HFF-Myc (cell line): Measurements from ENCODE around the gene ANKRD55.

Experiments used
- DNase-seq: peaks from one replicate; pipeline ENCODE4 v3.0.0-alpha.2; 2011; ENCODE audit warnings: low read depth; ENCODE audit errors: extremely low read depth
- H3K4me3 ChIP-seq: replicated peaks from 2 replicates; pipeline ENCODE4 v1.5.1; 2011; ENCODE audit warnings: low read depth, mild to moderate bottlenecking, control low read depth, low read length
- CTCF ChIP-seq: IDR thresholded peaks from 2 replicates; pipeline ENCODE4 v1.5.1; 2012; ENCODE audit warnings: mild to moderate bottlenecking, low read depth, low read length, control low read depth; ENCODE audit errors: missing control alignments

ANKRD55 gene

GRCh38 chr5:56097055-56097454 is 136.1 kb downstream of the ANKRD55 start:
- H3K4me3 ChIP-seq: no peak overlapping the region
- DNase-seq: no peak
- TF ChIP-seq CTCF: no peak

- no peak for DNase-seq
- no peak overlapping the region for H3K4me3 ChIP-seq
- TF ChIP-seq CTCF: no peak
Measured at GRCh38 chr5:56095579-56096102, 137.5 kb downstream of the ANKRD55 start.

GRCh38 chr5:56094579-56095361 is 138.4 kb downstream of the ANKRD55 start:
- no peak for DNase-seq
- H3K4me3 ChIP-seq: no peak overlapping the region
- TF ChIP-seq CTCF: no peak

GRCh38 chr5:56093970-56094369 is 139.2 kb downstream of the ANKRD55 start:
- TF ChIP-seq CTCF: no peak
- no peak for DNase-seq
- no peak overlapping the region for H3K4me3 ChIP-seq

- no peak overlapping the region for H3K4me3 ChIP-seq
- no peak for TF ChIP-seq CTCF
- no peak for DNase-seq
Measured at GRCh38 chr5:56092115-56092514, 141.0 kb downstream of the ANKRD55 start.

GRCh38 chr5:56091664-56092063 is 141.5 kb downstream of the ANKRD55 start:
- H3K4me3 ChIP-seq: no peak overlapping the region
- TF ChIP-seq CTCF: no peak
- no peak for DNase-seq
